HepG2 (cell line): ENCODE measurements around the gene KNL1. TPM values are rescaled to one million over a fixed set of nuclear protein-coding genes. Genes with fewer than 3 reads are reported as not detected.
A peak's percentile ranks its signal among the peaks of the same experiment; 100 is the strongest.

Experiments used
- ARNTL ChIP-seq: sonication (generic); formaldehyde crosslinking; IDR thresholded peaks from 2 replicates; pipeline ENCODE4 v1.4.0; 2020; ENCODE audit warnings: mild to moderate bottlenecking, missing genetic modification reagents
- ATF1 ChIP-seq: IDR thresholded peaks from 2 replicates; pipeline ENCODE4 v1.6.1; 2016; ENCODE audit warnings: mild to moderate bottlenecking, control low read depth
- CREB1 ChIP-seq, 2 experiments: fragments of 450-650 bp in 1 of 2; IDR thresholded peaks; 2 replicates each; pipeline ENCODE4 v1.6.1; 2016 to 2017; ENCODE audit warnings: control low read depth in 1 of 2, mild to moderate bottlenecking in 1 of 2, missing compliant biosample characterization in 1 of 2, missing genetic modification characterization in 1 of 2
- CREM ChIP-seq, 2 experiments: sonication (generic) in 1 of 2; formaldehyde crosslinking in 1 of 2; IDR thresholded peaks; 2 replicates each; pipeline versions ENCODE4 v1.4.0 to v1.6.1; 2016 to 2020; ENCODE audit warnings: antibody characterized with exemption in 1 of 2, mild to moderate bottlenecking in 1 of 2, missing genetic modification reagents in 1 of 2
- DR1 ChIP-seq: sonication (generic); formaldehyde crosslinking; IDR thresholded peaks from 2 replicates; pipeline ENCODE4 v1.8.0; 2021; ENCODE audit warnings: mild to moderate bottlenecking, missing genetic modification reagents, inconsistent platforms
- ERF ChIP-seq: IDR thresholded peaks from 2 replicates; pipeline ENCODE4 v1.6.1; 2018; ENCODE audit warnings: missing biosample characterization, missing genetic modification reagents
- FIP1L1 ChIP-seq: fragments of 200-400 bp; formaldehyde crosslinking; IDR thresholded peaks from 2 replicates; pipeline ENCODE4 v1.6.1; 2018; ENCODE audit warnings: low read depth, mild to moderate bottlenecking, low read length, moderate library complexity, borderline replicate concordance; ENCODE audit not compliant: insufficient read depth
- FOXA3 ChIP-seq: IDR thresholded peaks from 2 replicates; pipeline ENCODE4 v1.6.1; 2016; ENCODE audit warnings: missing genetic modification reagents, missing compliant biosample characterization
- HDAC1 ChIP-seq: sonication (generic); formaldehyde crosslinking; IDR thresholded peaks from 2 replicates; pipeline ENCODE4 v1.5.1; 2020; ENCODE audit warnings: mild to moderate bottlenecking, missing genetic modification reagents
- HES4 ChIP-seq: sonication (generic); formaldehyde crosslinking; IDR thresholded peaks from 2 replicates; pipeline ENCODE4 v1.9.0; 2021; ENCODE audit warnings: mild to moderate bottlenecking, missing genetic modification reagents, borderline replicate concordance
- HHEX ChIP-seq: IDR thresholded peaks from 2 replicates; pipeline ENCODE4 v1.6.1; 2016; ENCODE audit warnings: control low read depth
- HNRNPL ChIP-seq: fragments of 200-400 bp; formaldehyde crosslinking; IDR thresholded peaks from 2 replicates; pipeline ENCODE4 v1.6.1; 2017; ENCODE audit warnings: mild to moderate bottlenecking, low read depth, low read length
- HOXA9 ChIP-seq: sonication (generic); formaldehyde crosslinking; IDR thresholded peaks from 2 replicates; pipeline ENCODE4 v1.8.1; 2022; ENCODE audit warnings: missing genetic modification reagents, mild to moderate bottlenecking, moderate library complexity, borderline replicate concordance
- HOXD1 ChIP-seq: sonication (generic); formaldehyde crosslinking; IDR thresholded peaks from 2 replicates; pipeline ENCODE4 v1.5.0; 2020; ENCODE audit warnings: missing genetic modification reagents
- IKZF1 ChIP-seq: fragments of 450-650 bp; IDR thresholded peaks from 2 replicates; pipeline ENCODE4 v1.7.1; 2016
- NFKB2 ChIP-seq: sonication (generic); formaldehyde crosslinking; IDR thresholded peaks from 2 replicates; pipeline ENCODE4 v1.4.0; 2020; ENCODE audit warnings: missing genetic modification reagents, borderline replicate concordance
- ONECUT2 ChIP-seq: sonication (generic); formaldehyde crosslinking; IDR thresholded peaks from 2 replicates; pipeline ENCODE4 v1.4.0; 2020; ENCODE audit warnings: missing genetic modification reagents
- PHF8 ChIP-seq: sonication (generic); formaldehyde crosslinking; IDR thresholded peaks from 2 replicates; pipeline ENCODE4 v1.5.0; 2020; ENCODE audit warnings: missing genetic modification reagents
- RFXAP ChIP-seq: sonication (generic); formaldehyde crosslinking; IDR thresholded peaks from 2 replicates; pipeline ENCODE4 v1.4.0; 2020; ENCODE audit warnings: missing genetic modification reagents, borderline replicate concordance
- RXRB ChIP-seq: IDR thresholded peaks from 2 replicates; pipeline ENCODE4 v1.6.1; 2016; ENCODE audit warnings: borderline replicate concordance, missing genetic modification reagents, missing compliant biosample characterization
- SOX5 ChIP-seq: IDR thresholded peaks from 2 replicates; pipeline ENCODE4 v1.6.1; 2016; ENCODE audit warnings: borderline replicate concordance
- SPEN ChIP-seq: sonication (generic); formaldehyde crosslinking; IDR thresholded peaks from 2 replicates; pipeline ENCODE4 v1.5.1; 2020; ENCODE audit warnings: low read depth, mild to moderate bottlenecking, missing genetic modification reagents
- TAF1 ChIP-seq: sonication (generic); formaldehyde crosslinking; IDR thresholded peaks from 2 replicates; pipeline ENCODE4 v1.4.0; 2020; ENCODE audit warnings: missing genetic modification reagents
- TOE1 ChIP-seq: sonication (generic); formaldehyde crosslinking; IDR thresholded peaks from 2 replicates; pipeline ENCODE4 v1.4.0; 2020; ENCODE audit warnings: mild to moderate bottlenecking, missing genetic modification reagents
- ZBTB21 ChIP-seq: sonication (generic); formaldehyde crosslinking; IDR thresholded peaks from 2 replicates; pipeline ENCODE4 v1.4.0; 2020; ENCODE audit warnings: missing genetic modification reagents
- ZFY ChIP-seq: sonication (generic); formaldehyde crosslinking; IDR thresholded peaks from 2 replicates; pipeline ENCODE4 v1.4.0; 2020; ENCODE audit warnings: missing genetic modification reagents
- ZNF3 ChIP-seq: IDR thresholded peaks from 2 replicates; pipeline ENCODE4 v1.7.0; 2017; ENCODE audit warnings: inconsistent platforms
- ZNF569 ChIP-seq: sonication (generic); formaldehyde crosslinking; IDR thresholded peaks from 2 replicates; pipeline ENCODE4 v1.5.0; 2020; ENCODE audit warnings: mild to moderate bottlenecking, missing genetic modification reagents, moderate library complexity, borderline replicate concordance
- ZNF598 ChIP-seq: sonication (generic); formaldehyde crosslinking; IDR thresholded peaks from 2 replicates; pipeline ENCODE4 v1.5.1; 2020; ENCODE audit warnings: mild to moderate bottlenecking, missing genetic modification reagents, borderline replicate concordance
- ZNF605 ChIP-seq: sonication (generic); formaldehyde crosslinking; IDR thresholded peaks from 2 replicates; pipeline ENCODE4 v1.8.0; 2022; ENCODE audit warnings: mild to moderate bottlenecking, missing genetic modification reagents
- ZNF775 ChIP-seq: sonication (generic); formaldehyde crosslinking; IDR thresholded peaks from 2 replicates; pipeline ENCODE4 v1.4.0; 2020; ENCODE audit warnings: missing genetic modification reagents, mild to moderate bottlenecking, moderate library complexity, borderline replicate concordance
- ZNF878 ChIP-seq: sonication (generic); formaldehyde crosslinking; IDR thresholded peaks from 2 replicates; pipeline ENCODE4 v1.8.1; 2023; ENCODE audit warnings: mild to moderate bottlenecking, missing genetic modification reagents, moderate library complexity
- ZNF891 ChIP-seq: sonication (generic); formaldehyde crosslinking; IDR thresholded peaks from 2 replicates; pipeline ENCODE4 v1.5.0; 2020; ENCODE audit warnings: mild to moderate bottlenecking, missing genetic modification reagents
- polyA plus RNA-seq, 8 experiments: library from polyadenylated mRNA; depleted of rRNA in 3 of 8; stranded (reverse) in 7 of 8; unstranded in 1 of 8; fragments of >200 nt; fragmentation: Illumina TruSeq in 4 of 8; extraction: Trizol in 4 of 8; gene quantifications; 2 replicates each; pipeline versions ENCODE4 v1.2.1 to v1.2.3, GENCODE V29; 2011 to 2016; ENCODE audit warnings: low read depth in 4 of 8, missing spikeins in 1 of 8, mixed read lengths in 1 of 8; ENCODE audit not compliant: insufficient read depth in 1 of 8
- total RNA-seq, 5 experiments: library from RNA; depleted of rRNA; stranded (reverse); fragments of >200 nt; fragmentation: Illumina TruSeq; extraction: Trizol; gene quantifications; 2 replicates each; pipeline ENCODE4 v1.2.3, GENCODE V29; 2016; ENCODE audit warnings: low read depth in 1 of 5
- TF ChIP-seq, protein P1 (sequence below): IDR thresholded peaks from 2 replicates; pipeline ENCODE4 v1.6.1; 2018; ENCODE audit warnings: missing genetic modification reagents, mild to moderate bottlenecking, missing compliant biosample characterization

KNL1 gene
- total and polyA plus RNA-seq, 2 of the 13 experiments (the other 11 are each of a cell fraction or from before 2014, with no cell fraction given) = 8.0 to 21.4 TPM

DNA sequence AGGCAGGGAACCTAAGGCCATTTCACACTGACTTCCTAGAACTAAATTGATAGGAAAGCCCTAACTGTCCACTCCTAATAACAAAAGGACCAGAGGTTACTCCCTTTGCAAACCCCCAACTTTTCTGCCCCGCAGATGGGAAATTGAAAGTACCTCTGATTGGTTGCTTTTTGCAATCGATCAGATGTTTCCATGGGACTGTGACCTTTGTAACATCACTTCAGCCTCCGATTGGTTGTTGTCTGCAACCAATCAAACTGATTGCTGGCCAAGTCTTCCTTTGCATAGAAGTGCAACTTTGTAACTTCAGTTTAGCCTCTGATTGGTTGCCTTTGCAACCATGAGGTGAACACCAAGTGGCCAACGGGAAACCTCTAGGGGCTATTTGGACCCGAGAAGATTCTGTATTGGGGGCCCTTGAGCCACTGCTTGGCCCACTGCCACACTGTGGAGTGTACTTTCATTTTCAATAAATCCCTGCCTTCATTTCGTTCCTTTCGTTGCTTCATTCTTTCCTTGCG, 11.3 kb upstream of the KNL1 start (continued):
- TF ChIP-seq ZNF891 (CRISPR knock-in tag) (no peak), TAF1 (CRISPR knock-in tag) (peak; percentile 46; the same call in 1 of the 2 replicates), HHEX (CRISPR knock-in tag) (no peak), TOE1 (CRISPR knock-in tag) (no peak), FOXA3 (peak; percentile 73), FIP1L1 (no peak), ZNF878 (CRISPR knock-in tag) (peak; percentile 52; the same call in 1 of the 2 replicates), HOXD1 (CRISPR knock-in tag) (peak; percentile 95), ZNF598 (CRISPR knock-in tag) (no peak), IKZF1 (no peak), DR1 (0 out of 2 replicates have a peak, but pooled peaks have one; percentile 41), ZFY (CRISPR knock-in tag) (peak; percentile 28; the same call in 1 of the 2 replicates), ZNF605 (CRISPR knock-in tag) (peak; percentile 45; the same call in 1 of the 2 replicates), ATF1 (CRISPR knock-in tag) (0 out of 2 replicates have a peak, but pooled peaks have one; percentile 61), HDAC1 (CRISPR knock-in tag) (peak; percentile 66; the same call in 1 of the 2 replicates), ZBTB21 (no peak), ZNF775 (CRISPR knock-in tag) (0 out of 2 replicates have a peak, but pooled peaks have one; percentile 29), RFXAP (CRISPR knock-in tag) (peak; percentile 99), ZNF3 (no peak), HNRNPL (no peak), SPEN (CRISPR knock-in tag) (no peak; the same call in 1 of the 2 replicates), ERF (CRISPR knock-in tag) (0 out of 2 replicates have a peak, but pooled peaks have one; percentile 17), RXRB (CRISPR knock-in tag) (peak; percentile 40; the same call in 1 of the 2 replicates), NFKB2 (CRISPR knock-in tag) (no peak), PHF8 (CRISPR knock-in tag) (no peak), ONECUT2 (CRISPR knock-in tag) (peak; percentile 96), ARNTL (CRISPR knock-in tag) (0 out of 2 replicates have a peak, but pooled peaks have one; percentile 28), CREM (IDR thresholded peaks at IDR 0.05) (peak; percentile 54; the same call in 1 of the 2 replicates), CREM (CRISPR knock-in tag; IDR thresholded peaks at IDR 0.05) (no peak), HES4 (no peak), SOX5 (CRISPR knock-in tag) (0 out of 2 replicates have a peak, but pooled peaks have one; percentile 11), HOXA9 (CRISPR knock-in tag) (no peak), CREB1 (IDR thresholded peaks at IDR 0.05) (peak; percentile 56; the same call in 1 of the 2 replicates), CREB1 (CRISPR knock-in tag; IDR thresholded peaks at IDR 0.05) (peak; percentile 77; the same call in 1 of the 2 replicates), ZNF569 (CRISPR knock-in tag) (no peak)
- TF ChIP-seq, protein P1, sequence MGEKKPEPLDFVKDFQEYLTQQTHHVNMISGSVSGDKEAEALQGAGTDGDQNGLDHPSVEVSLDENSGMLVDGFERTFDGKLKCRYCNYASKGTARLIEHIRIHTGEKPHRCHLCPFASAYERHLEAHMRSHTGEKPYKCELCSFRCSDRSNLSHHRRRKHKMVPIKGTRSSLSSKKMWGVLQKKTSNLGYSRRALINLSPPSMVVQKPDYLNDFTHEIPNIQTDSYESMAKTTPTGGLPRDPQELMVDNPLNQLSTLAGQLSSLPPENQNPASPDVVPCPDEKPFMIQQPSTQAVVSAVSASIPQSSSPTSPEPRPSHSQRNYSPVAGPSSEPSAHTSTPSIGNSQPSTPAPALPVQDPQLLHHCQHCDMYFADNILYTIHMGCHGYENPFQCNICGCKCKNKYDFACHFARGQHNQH (CRISPR knock-in tag) = 0 out of 2 replicates have a peak, but pooled peaks have one; percentile 50
